Muscle of leg (tissue), 11 donors: Measurements from ENCODE around the gene TBC1D16. TPM values are rescaled to one million over a fixed set of nuclear protein-coding genes. Genes with fewer than 3 reads are reported as not detected.
"Not testable (repeated sequence)": the region's sequence is repeated elsewhere in the genome, so short reads cannot be mapped to it uniquely, and the experiment has no call there.

ENCODE experiments used
- DNase-seq: peaks from one replicate; pipeline ENCODE4 v3.0.0; 2013
- H3K27ac ChIP-seq: one replicate; pipeline ENCODE4 v1.5.1; 2013; ENCODE audit warnings: mild to moderate bottlenecking, low read length, control low read depth
- H3K27me3 ChIP-seq: one replicate; pipeline ENCODE4 v1.6.1; 2013; ENCODE audit warnings: low read length; ENCODE audit not compliant: control insufficient read depth, insufficient read depth
- H3K36me3 ChIP-seq: one replicate; pipeline ENCODE4 v1.6.1; 2013; ENCODE audit warnings: low read length; ENCODE audit not compliant: control insufficient read depth, insufficient read depth
- H3K4me1 ChIP-seq: one replicate; pipeline ENCODE4 v1.6.1; 2013; ENCODE audit warnings: low read length; ENCODE audit not compliant: control insufficient read depth, insufficient read depth
- H3K4me3 ChIP-seq: one replicate; pipeline ENCODE4 v1.5.1; 2013; ENCODE audit warnings: low read length, control low read depth
- H3K9me3 ChIP-seq: replicated peaks from 2 replicates; pipeline ENCODE4 v1.6.1; 2013; ENCODE audit warnings: low read depth, low read length; ENCODE audit not compliant: control insufficient read depth
- WGBS: methylation state at CpG from one replicate; pipeline ENCODE4 v1.1.5; 2013; ENCODE audit warnings: missing lambda C conversion rate; ENCODE audit not compliant: insufficient coverage; 5-methylcytosine and 5-hydroxymethylcytosine counted together
- polyA plus RNA-seq, 8 donors: library from polyadenylated mRNA; unstranded; fragments of 120-200 nt; gene quantifications; one replicate each; pipeline versions ENCODE4 v1.2.1 to v1.2.3, GENCODE V29; 2013; ENCODE audit warnings: inconsistent platforms in 1 of 8, low replicate concordance in 1 of 8; ENCODE audit not compliant: insufficient read length in 8 of 8, insufficient read depth in 1 of 8
- total RNA-seq: library from RNA; stranded (reverse); fragments of 120-200 nt; gene quantifications from one replicate; pipeline ENCODE4 v1.2.4, GENCODE V29; 2013

TBC1D16 gene
- total and polyA plus RNA-seq, 9 donors, result 22.6 to 43.8 (median 34.1) TPM

- no peak overlapping the region for H3K4me3 ChIP-seq
- no peaks in the 10 kb centered on the region for H3K9me3 ChIP-seq
- peaks cover 41% of the 10 kb centered on the region for H3K4me1 ChIP-seq
- H3K36me3 ChIP-seq, result peaks cover 3% of the 10 kb centered on the region
- DNase-seq, result no peak
- H3K27me3 ChIP-seq, result peaks cover 6% of the 10 kb centered on the region
- WGBS, result 96% methylated on average over 5 of the region's 13 CpGs
- no peak overlapping the region for H3K27ac ChIP-seq
Observed at GRCh38 chr17:79994602-79995001, 41.1 kb downstream of the TBC1D16 start.

GRCh38 chr17:79994228-79994569, 41.5 kb downstream of the TBC1D16 start:
- H3K27me3 ChIP-seq, H3K36me3 ChIP-seq, H3K4me3 ChIP-seq, DNase-seq, H3K9me3 ChIP-seq: not testable (repeated sequence)
- Histone ChIP-seq H3K27ac (peak overlapping the region; percentile 80), H3K4me1 (peaks cover 44% of the 10 kb centered on the region)
- 73% methylated on average over 2 of the region's 4 CpGs for WGBS

- WGBS, result 50% methylated on average over 21 of the region's 22 CpGs
- H3K4me1 ChIP-seq, result peaks cover 50% of the 10 kb centered on the region
- no peak overlapping the region for H3K4me3 ChIP-seq
- DNase-seq, result peak; percentile 84
- H3K9me3 ChIP-seq, result no peaks in the 10 kb centered on the region
- H3K27ac ChIP-seq, result peak overlapping the region; percentile 80
- H3K36me3 ChIP-seq, result peaks cover 3% of the 10 kb centered on the region
- peaks cover 8% of the 10 kb centered on the region for H3K27me3 ChIP-seq
Observed at GRCh38 chr17:79993390-79994227, 42.1 kb downstream of the TBC1D16 start.

- Histone ChIP-seq H3K4me3 (no peak overlapping the region), H3K4me1 (peaks cover 58% of the 10 kb centered on the region)
- 29% methylated on average over 5 of the region's 10 CpGs for WGBS
Observed at GRCh38 chr17:79992649-79993389, 42.9 kb downstream of the TBC1D16 start.

GRCh38 chr17:79991924-79992648, 43.6 kb downstream of the TBC1D16 start:
- 6% methylated on average over 36 of the region's 44 CpGs for WGBS
- peaks cover 8% of the 10 kb centered on the region for H3K27me3 ChIP-seq
- DNase-seq, result peak; percentile 71
- H3K9me3 ChIP-seq, result no peaks in the 10 kb centered on the region
- peak overlapping the region; percentile 80 for H3K27ac ChIP-seq
- peak overlapping the region; percentile 38 for H3K4me3 ChIP-seq
- no peaks in the 10 kb centered on the region for H3K36me3 ChIP-seq
- H3K4me1 ChIP-seq, result peaks cover 65% of the 10 kb centered on the region

More at GRCh38 chr17:79992649-79993389, 42.9 kb downstream of the TBC1D16 start:
- DNase-seq, result no peak
- Histone ChIP-seq H3K27me3 (peaks cover 8% of the 10 kb centered on the region), H3K27ac (peak overlapping the region; percentile 80), H3K9me3 (no peaks in the 10 kb centered on the region), H3K36me3 (peaks cover 3% of the 10 kb centered on the region)

GRCh38 chr17:79991140-79991923, 44.3 kb downstream of the TBC1D16 start:
- 36% methylated on average over 12 of the region's 30 CpGs for WGBS

GRCh38 chr17:79990704-79991103, 45.0 kb downstream of the TBC1D16 start:
- Histone ChIP-seq H3K4me1 (peaks cover 77% of the 10 kb centered on the region), H3K36me3 (no peaks in the 10 kb centered on the region), H3K27me3 (peaks cover 8% of the 10 kb centered on the region), H3K9me3 (no peaks in the 10 kb centered on the region), H3K27ac (no peak overlapping the region), H3K4me3 (no peak overlapping the region)
- 83% methylated on average over 11 of the region's 17 CpGs for WGBS
- no peak for DNase-seq

More at GRCh38 chr17:79991140-79991923, 44.3 kb downstream of the TBC1D16 start:
- Histone ChIP-seq H3K9me3 (no peaks in the 10 kb centered on the region), H3K27ac (no peak overlapping the region), H3K4me1 (peaks cover 73% of the 10 kb centered on the region), H3K27me3 (peaks cover 8% of the 10 kb centered on the region), H3K4me3 (peak overlapping the region; percentile 38), H3K36me3 (no peaks in the 10 kb centered on the region)
- peak; percentile 84 for DNase-seq

- Histone ChIP-seq H3K4me1 (peaks cover 77% of the 10 kb centered on the region), H3K9me3 (no peaks in the 10 kb centered on the region), H3K36me3 (no peaks in the 10 kb centered on the region), H3K4me3 (no peak overlapping the region), H3K27me3 (peaks cover 8% of the 10 kb centered on the region), H3K27ac (no peak overlapping the region)
- 47% methylated on average over 19 of the region's 21 CpGs for WGBS
- DNase-seq, result peak; percentile 41
Observed at GRCh38 chr17:79990051-79990592, 45.5 kb downstream of the TBC1D16 start.

- no peaks in the 10 kb centered on the region for H3K36me3 ChIP-seq
- no peak for DNase-seq
- H3K4me1 ChIP-seq, result peaks cover 76% of the 10 kb centered on the region
- WGBS, result 78% methylated on average over 15 of the region's 20 CpGs
- no peak overlapping the region for H3K27ac ChIP-seq
- H3K4me3 ChIP-seq, result no peak overlapping the region
- no peaks in the 10 kb centered on the region for H3K9me3 ChIP-seq
- H3K27me3 ChIP-seq, result peaks cover 8% of the 10 kb centered on the region
Observed at GRCh38 chr17:79989106-79989835, 46.4 kb downstream of the TBC1D16 start.
